GM12878 (cell line): ENCODE data around the gene SNRPD3. TPM values are rescaled to one million over a fixed set of nuclear protein-coding genes. Genes with fewer than 3 reads are reported as not detected.
"Not testable (repeated sequence)": the region's sequence is repeated elsewhere in the genome, so short reads cannot be mapped to it uniquely, and the experiment has no call there.

Experiments used
- ATAC-seq: fragments of 200-7000 bp; cut with Tn5 transposase; 3 replicates; pipeline ENCODE4 v1.9.1; 2020; ENCODE audit warnings: mild to moderate bottlenecking, moderate library complexity
- BruUV-seq: library from RNA; stranded (reverse); fragments of 400-500 nt; replicated peaks from 2 replicates; lab custom pipeline; 2021; lab: Mats Ljungman, UMichigan
- CTCF ChIA-PET: fragments of 300-600 bp; sonication (Branson Sonifier 250); formaldehyde crosslinking; extraction: SDS; loops from one replicate; lab custom pipeline; 2021; ENCODE audit warnings: inconsistent platforms; lab: Yijun Ruan, JAX
- POLR2A ChIA-PET: fragments of 350-600 bp; formaldehyde crosslinking; extraction: SDS; loops from one replicate; lab custom pipeline; 2021; ENCODE audit warnings: inconsistent platforms; lab: Charles Lee
- RAD21 ChIA-PET: fragments of 300-600 bp; sonication (Branson Sonifier 250); formaldehyde crosslinking; loops from one replicate; lab custom pipeline; 2023; ENCODE audit warnings: antibody characterized with exemption; ENCODE audit not compliant: unreplicated experiment; lab: Charles Lee
- SMC1A ChIA-PET: fragments of 300-600 bp; sonication (Branson Sonifier 250); formaldehyde crosslinking; loops from one replicate; lab custom pipeline; 2023; ENCODE audit not compliant: unreplicated experiment, uncharacterized antibody; lab: Charles Lee
- DNase-seq: peaks from one replicate; pipeline ENCODE4 v3.0.0-alpha.2; 2011; ENCODE audit warnings: low read depth, low spot score
- FAIRE-seq: peaks from 3 replicates; lab custom pipeline; 2011; peaks lifted over from hg19 to GRCh38; lab: Jason Lieb, UNC
- H2AFZ ChIP-seq: 2 replicates; pipeline ENCODE4 v1.6.0; 2011; ENCODE audit warnings: low read depth, low read length, control low read depth; ENCODE audit not compliant: control insufficient read depth
- H3K27ac ChIP-seq: 2 replicates; pipeline ENCODE4 v1.5.1; 2011; ENCODE audit warnings: control low read depth; ENCODE audit not compliant: control insufficient read depth, insufficient read depth
- H3K27me3 ChIP-seq, 2 experiments: replicated peaks in 1 of 2; 2 replicates each; pipeline versions ENCODE4 v1.6.0 to v1.6.1; 2011; ENCODE audit warnings: low read length in 1 of 2; ENCODE audit not compliant: control insufficient read depth in 2 of 2, insufficient read depth in 2 of 2
- H3K36me3 ChIP-seq, 2 experiments: 2 replicates each; pipeline ENCODE4 v1.5.1; 2011; ENCODE audit warnings: low read length in 1 of 2; ENCODE audit not compliant: control insufficient read depth in 2 of 2, insufficient read depth in 2 of 2
- H3K4me1 ChIP-seq: 2 replicates; pipeline ENCODE4 v1.6.1; 2011; ENCODE audit warnings: mild to moderate bottlenecking, low read length, moderate library complexity, mixed read lengths; ENCODE audit not compliant: control insufficient read depth, insufficient read depth
- H3K4me2 ChIP-seq: 2 replicates; pipeline ENCODE4 v1.6.0; 2011; ENCODE audit warnings: control low read depth; ENCODE audit not compliant: control insufficient read depth, insufficient read depth
- H3K4me3 ChIP-seq: fragments of 200-600 bp; sonication (generic); 2 replicates; pipeline ENCODE4 v1.5.1; 2016
- H3K79me2 ChIP-seq: 2 replicates; pipeline ENCODE4 v1.6.0; 2011; ENCODE audit warnings: low read length; ENCODE audit not compliant: control insufficient read depth, insufficient read depth
- H3K9ac ChIP-seq: 2 replicates; pipeline ENCODE4 v1.8.0; 2011; ENCODE audit warnings: low read length, control low read depth, mixed read lengths; ENCODE audit not compliant: control insufficient read depth, insufficient read depth
- H3K9me3 ChIP-seq: replicated peaks from 3 replicates; pipeline ENCODE4 v1.5.1; 2011; ENCODE audit warnings: mild to moderate bottlenecking, low read length; ENCODE audit not compliant: control insufficient read depth, insufficient read depth
- H4K20me1 ChIP-seq: 2 replicates; pipeline ENCODE4 v1.6.0; 2011; ENCODE audit not compliant: control insufficient read depth, insufficient read depth
- CREB1 ChIP-seq: IDR thresholded peaks from 2 replicates; pipeline ENCODE4 v1.6.1; 2012; ENCODE audit warnings: low read depth, mild to moderate bottlenecking, inconsistent platforms
- NFYB ChIP-seq: IDR thresholded peaks from 2 replicates; pipeline ENCODE4 v1.6.1; 2011; ENCODE audit warnings: low read depth, mild to moderate bottlenecking, low read length, improper control_type of control experiment, moderate library complexity; ENCODE audit not compliant: insufficient read depth
- NR2F1 ChIP-seq: fragments of 450-650 bp; conservative IDR thresholded peaks from 2 replicates; pipeline ENCODE4 v1.6.1; 2017; ENCODE audit warnings: mild to moderate bottlenecking
- PAX5 ChIP-seq: IDR thresholded peaks from 2 replicates; pipeline ENCODE4 v1.6.1; 2011; ENCODE audit warnings: low read depth, low read length, borderline replicate concordance
- WGBS: methylation state at CpG from one replicate; pipeline ENCODE4 v1.1.6; 2016; ENCODE audit warnings: low lambda C conversion rate; ENCODE audit not compliant: insufficient replicate concordance, insufficient coverage; ENCODE audit errors: missing lambda C conversion rate; 5-methylcytosine and 5-hydroxymethylcytosine counted together
- in situ Hi-C: fragments of 300-500 bp; cut with MboI; formaldehyde crosslinking; loops from 9 replicates; pipeline ENCODE4 v1.14.3; 2018; ENCODE audit warnings: mixed read lengths
- intact Hi-C: fragments of 100-400 bp; cut with micrococcal nuclease; formaldehyde crosslinking; loops from one replicate; pipeline ENCODE4 v1.14.2; 2022; ENCODE audit not compliant: unreplicated experiment
- polyA plus RNA-seq, 11 experiments: library from polyadenylated mRNA; depleted of rRNA in 4 of 11; unstranded in 6 of 11; stranded (reverse) in 5 of 11; fragments of >200 nt; fragmentation: Nextera tagmentation in 4 of 11; fragmentation: Illumina TruSeq in 1 of 11; extraction: Ambion mirVana in 4 of 11; extraction: Trizol in 1 of 11; gene quantifications; 1 replicate in 1 of 11; 2 replicates in 10 of 11; pipeline versions ENCODE4 v1.2.1 to v1.2.3, GENCODE V29; 2011 to 2016; ENCODE audit warnings: inconsistent platforms in 2 of 11, missing spikeins in 2 of 11, low read depth in 1 of 11
- total RNA-seq, 4 experiments: library from RNA; depleted of rRNA in 3 of 4; stranded (reverse); fragments of >200 nt in 3 of 4; fragmentation: Illumina TruSeq in 1 of 4; extraction: Trizol in 1 of 4; gene quantifications; 2 replicates each; pipeline versions ENCODE4 v1.2.1 to v1.2.3, GENCODE V29; 2013 to 2021

Gene SNRPD3
- total and polyA plus RNA-seq, 10 of the 15 experiments (the other 5 are each of a cell fraction or from before 2014, with no cell fraction given), result 112 to 324 (median 242) TPM

- H2AFZ ChIP-seq, result no peak overlapping the region
- no peak overlapping the region for H3K4me3 ChIP-seq
- no peak for DNase-seq
- ChIA-PET CTCF (interaction anchor here (0.6 to 1.6 kb wide), 2 partner anchors 9 to 559 kb away, joined by 3 read pairs; no protein-coding TSS in a partner anchor), POLR2A (no interaction called here), RAD21 (no interaction called here), SMC1A (no interaction called here)
- H4K20me1 ChIP-seq, result no peaks in the 10 kb centered on the region
- in situ Hi-C loops, result no loop called here
- no peaks in the 10 kb centered on the region for H3K79me2 ChIP-seq
- no TSS peak for BruUV-seq
- ATAC-seq, result no peak
- H3K4me2 ChIP-seq, result no peak overlapping the region
- intact Hi-C loops, result no loop called here
- no peaks in the 10 kb centered on the region for H3K27me3 ChIP-seq
- H3K36me3 ChIP-seq, result no peaks in the 10 kb centered on the region
- FAIRE-seq, result no peak
- H3K9ac ChIP-seq, result no peak overlapping the region
- TF ChIP-seq NR2F1 (no peak), CREB1 (no peak), NFYB (no peak), PAX5 (no peak)
- H3K9me3 ChIP-seq, result no peaks in the 10 kb centered on the region
- 57% methylated on average over 8 of the region's 8 CpGs for WGBS
- peaks cover 3% of the 10 kb centered on the region; the same call in 1 of the 2 replicates for H3K4me1 ChIP-seq
- no peak overlapping the region for H3K27ac ChIP-seq
These were observed 43.7 kb downstream of the SNRPD3 start for GRCh38 chr22:24599514-24599913.

GRCh38 chr22:24599958-24600715, 44.3 kb downstream of the SNRPD3 start:
- H3K27me3 ChIP-seq, H3K4me1 ChIP-seq, H2AFZ ChIP-seq, intact Hi-C loops, ATAC-seq, in situ Hi-C loops, H3K9ac ChIP-seq, SMC1A ChIA-PET, H3K9me3 ChIP-seq, H3K79me2 ChIP-seq, RAD21 ChIA-PET, BruUV-seq, H3K36me3 ChIP-seq, H3K4me3 ChIP-seq, H3K4me2 ChIP-seq, FAIRE-seq, H3K27ac ChIP-seq, H4K20me1 ChIP-seq, DNase-seq, POLR2A ChIA-PET: not testable (repeated sequence)
- 73% methylated on average over 3 of the region's 3 CpGs for WGBS
- CTCF ChIA-PET, result interaction anchor here (0.6 to 1.6 kb wide), 2 partner anchors 9 to 559 kb away, joined by 3 read pairs; no protein-coding TSS in a partner anchor
